IPS-15b (cell line): ENCODE measurements around the gene TBATA.
"Not testable (repeated sequence)": the region's sequence is repeated elsewhere in the genome, so short reads cannot be mapped to it uniquely, and the experiment has no call there.

Source experiments
- H3K27me3 ChIP-seq: one replicate; pipeline ENCODE4 v1.6.1; 2013; ENCODE audit warnings: low read length; ENCODE audit not compliant: control insufficient read depth, insufficient read depth
- H3K36me3 ChIP-seq: one replicate; pipeline ENCODE4 v1.6.1; 2013; ENCODE audit warnings: low read length; ENCODE audit not compliant: control insufficient read depth, insufficient read depth
- H3K4me1 ChIP-seq: one replicate; pipeline ENCODE4 v1.6.1; 2013; ENCODE audit warnings: mild to moderate bottlenecking, low read length; ENCODE audit not compliant: control insufficient read depth, insufficient read depth
- H3K4me3 ChIP-seq: one replicate; pipeline ENCODE4 v1.5.1; 2013; ENCODE audit warnings: low read depth, low read length
- H3K9ac ChIP-seq: one replicate; pipeline ENCODE4 v1.6.1; 2013; ENCODE audit warnings: low read depth, mild to moderate bottlenecking, low read length
- H3K9me3 ChIP-seq: one replicate; pipeline ENCODE4 v1.6.1; 2013; ENCODE audit warnings: mild to moderate bottlenecking, low read length; ENCODE audit not compliant: control insufficient read depth, insufficient read depth

Gene TBATA

DNA sequence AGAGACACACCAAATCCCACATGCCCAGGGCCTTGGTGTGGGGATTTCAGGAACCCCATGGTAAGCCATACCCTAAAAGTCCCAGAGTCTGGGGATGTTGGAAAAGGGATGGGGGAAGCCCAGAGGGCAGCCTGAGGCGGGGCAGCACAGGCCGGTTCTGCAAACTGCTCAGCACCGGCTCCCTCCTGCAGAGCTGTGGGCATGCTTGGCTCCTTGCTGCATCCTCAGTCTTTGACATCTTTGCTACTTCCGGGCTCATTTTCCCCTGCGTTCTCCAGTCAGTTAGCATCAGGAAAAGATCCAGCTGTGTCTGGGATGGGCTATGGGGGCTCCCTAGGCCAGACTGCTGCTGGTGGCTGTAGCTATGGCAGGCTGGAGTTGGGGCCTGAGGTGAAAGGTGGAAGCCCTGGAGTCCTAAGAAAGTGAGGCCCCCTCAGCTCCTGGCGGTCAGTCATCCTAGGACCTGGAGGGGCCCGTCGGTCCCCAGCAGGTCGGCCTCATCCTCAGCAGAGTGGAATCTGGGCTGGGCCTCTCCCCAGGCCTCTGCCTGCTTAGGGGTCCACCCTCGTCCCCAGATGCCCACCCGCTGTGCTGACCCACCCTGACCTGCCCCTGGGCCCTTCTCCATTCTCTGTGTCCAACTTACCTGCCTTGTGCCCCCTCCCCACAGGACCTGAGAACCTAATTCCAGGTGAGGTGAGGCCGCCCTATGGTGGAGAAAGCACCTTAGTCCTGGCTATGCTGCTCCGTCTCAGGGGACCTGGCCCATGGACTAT, 9.3 kb downstream of the TBATA start:
- Histone ChIP-seq H3K9ac (no peak overlapping the region), H3K4me3 (no peak overlapping the region), H3K27me3 (no peaks in the 10 kb centered on the region), H3K9me3 (no peaks in the 10 kb centered on the region), H3K4me1 (no peaks in the 10 kb centered on the region), H3K36me3 (no peaks in the 10 kb centered on the region)

GRCh38 chr10:70774810-70775678, 10.1 kb downstream of the TBATA start:
- Histone ChIP-seq H3K4me1 (no peaks in the 10 kb centered on the region), H3K27me3 (no peaks in the 10 kb centered on the region), H3K9ac (no peak overlapping the region)

GRCh38 chr10:70773965-70774809, 11.0 kb downstream of the TBATA start:
- Histone ChIP-seq H3K9me3 (no peaks in the 10 kb centered on the region), H3K4me1 (no peaks in the 10 kb centered on the region), H3K9ac (no peak overlapping the region), H3K27me3 (no peaks in the 10 kb centered on the region), H3K36me3 (no peaks in the 10 kb centered on the region), H3K4me3 (no peak overlapping the region)

More at GRCh38 chr10:70774810-70775678, 10.1 kb downstream of the TBATA start:
- Histone ChIP-seq H3K4me3 (no peak overlapping the region), H3K9me3 (no peaks in the 10 kb centered on the region), H3K36me3 (no peaks in the 10 kb centered on the region)

DNA sequence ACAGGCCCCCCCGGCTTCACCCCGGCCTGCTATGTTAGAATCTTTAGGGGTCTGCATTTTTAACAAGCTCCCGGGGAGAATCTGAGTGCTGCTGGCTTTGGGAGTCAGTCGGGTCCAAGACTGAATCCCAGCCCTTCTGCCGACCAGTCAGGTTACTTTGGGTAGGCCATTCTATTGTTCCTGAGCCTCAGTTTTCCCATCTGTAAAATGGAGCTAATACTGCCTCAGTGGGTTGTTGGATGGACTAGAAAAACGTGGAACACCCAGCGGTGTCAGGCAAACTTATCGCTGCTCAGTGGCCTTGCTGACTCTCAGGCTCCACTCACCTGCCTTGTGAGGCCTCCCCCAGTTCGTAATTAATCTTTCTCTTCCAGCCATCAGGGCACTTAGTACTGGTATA, 11.7 kb downstream of the TBATA start:
- Histone ChIP-seq H3K36me3 (no peaks in the 10 kb centered on the region), H3K27me3 (no peaks in the 10 kb centered on the region), H3K9me3 (no peaks in the 10 kb centered on the region), H3K9ac (no peak overlapping the region), H3K4me1 (no peaks in the 10 kb centered on the region), H3K4me3 (no peak overlapping the region)

- H3K4me1 ChIP-seq = no peaks in the 10 kb centered on the region
- H3K4me3 ChIP-seq = no peak overlapping the region
- H3K9ac ChIP-seq = no peak overlapping the region
- no peaks in the 10 kb centered on the region for H3K36me3 ChIP-seq
- H3K27me3 ChIP-seq = no peaks in the 10 kb centered on the region
- H3K9me3 ChIP-seq = no peaks in the 10 kb centered on the region
Measured at GRCh38 chr10:70772627-70773026, 12.6 kb downstream of the TBATA start.

DNA sequence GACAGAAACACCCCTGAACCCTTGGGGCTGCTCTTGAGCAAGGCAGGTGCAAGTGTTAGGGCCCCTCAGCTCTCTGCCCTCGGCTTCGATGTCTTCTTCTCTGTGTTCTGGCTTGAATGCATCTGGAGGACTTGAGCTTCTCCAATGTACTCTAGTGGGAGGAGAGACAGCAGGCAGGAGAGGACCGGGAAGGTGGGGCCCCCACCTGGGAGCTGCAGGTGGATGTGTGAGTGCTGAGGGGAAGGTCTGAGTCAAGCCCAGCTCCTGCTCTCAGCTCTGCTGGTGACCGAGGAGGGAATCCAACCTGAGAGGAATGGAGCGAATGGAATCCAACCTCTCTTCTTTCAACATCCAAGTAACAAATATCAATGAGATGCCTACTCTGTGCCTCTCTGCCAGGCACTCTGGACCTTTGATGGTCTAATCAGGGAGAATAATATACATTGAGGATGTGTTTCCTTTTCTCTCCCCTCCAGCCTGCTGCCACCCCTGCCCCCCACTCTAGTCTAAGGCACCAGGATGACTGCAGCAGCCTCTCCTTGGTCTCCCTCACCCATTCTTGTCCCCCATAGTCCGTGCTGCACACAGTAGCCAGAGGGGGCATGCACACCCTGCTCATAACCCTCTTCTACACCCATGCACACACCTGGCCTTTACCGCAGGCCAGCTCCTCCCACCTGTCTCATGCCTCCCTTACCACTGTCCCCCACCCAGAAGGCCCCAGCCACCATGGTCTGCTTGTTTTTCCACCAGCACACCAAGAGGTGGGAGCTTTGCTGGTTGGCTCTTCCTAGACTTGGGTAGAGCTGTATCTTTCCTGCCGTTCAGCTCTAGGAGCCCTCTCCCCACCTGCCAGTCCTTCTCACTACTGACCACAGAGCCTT, 13.6 kb downstream of the TBATA start:
- Histone ChIP-seq H3K36me3 (no peaks in the 10 kb centered on the region), H3K9ac (no peak overlapping the region), H3K27me3 (no peaks in the 10 kb centered on the region), H3K4me1 (no peaks in the 10 kb centered on the region), H3K9me3 (no peaks in the 10 kb centered on the region), H3K4me3 (no peak overlapping the region)

DNA sequence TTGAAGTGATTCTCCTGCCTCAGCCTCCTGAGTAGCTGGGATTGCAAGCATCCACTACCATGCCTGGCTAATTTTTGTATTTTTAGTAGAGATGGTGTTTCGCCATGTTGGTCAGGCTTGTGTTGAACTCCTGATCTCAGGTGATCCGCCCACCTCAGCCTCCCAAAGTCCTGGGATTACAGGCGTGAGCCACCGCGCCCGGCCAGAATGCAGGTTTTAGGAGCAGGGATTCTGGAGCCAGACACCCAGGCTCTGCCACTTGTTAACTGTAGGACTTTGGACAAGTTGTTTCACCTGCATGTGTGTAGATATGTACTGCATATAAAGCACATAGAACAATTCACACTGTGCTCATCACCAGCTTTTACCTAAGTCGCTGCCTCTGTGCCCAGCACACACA, 14.7 kb downstream of the TBATA start:
- not testable (repeated sequence) for H3K4me3 ChIP-seq, H3K9ac ChIP-seq, H3K4me1 ChIP-seq, H3K9me3 ChIP-seq, H3K36me3 ChIP-seq, H3K27me3 ChIP-seq

- H3K9me3 ChIP-seq = peaks cover 10% of the 10 kb centered on the region
- H3K4me1 ChIP-seq = no peaks in the 10 kb centered on the region
- H3K36me3 ChIP-seq = no peaks in the 10 kb centered on the region
- H3K4me3 ChIP-seq = no peak overlapping the region
- no peak overlapping the region for H3K9ac ChIP-seq
- no peaks in the 10 kb centered on the region for H3K27me3 ChIP-seq
Measured at GRCh38 chr10:70770001-70770400, 15.2 kb downstream of the TBATA start.

DNA sequence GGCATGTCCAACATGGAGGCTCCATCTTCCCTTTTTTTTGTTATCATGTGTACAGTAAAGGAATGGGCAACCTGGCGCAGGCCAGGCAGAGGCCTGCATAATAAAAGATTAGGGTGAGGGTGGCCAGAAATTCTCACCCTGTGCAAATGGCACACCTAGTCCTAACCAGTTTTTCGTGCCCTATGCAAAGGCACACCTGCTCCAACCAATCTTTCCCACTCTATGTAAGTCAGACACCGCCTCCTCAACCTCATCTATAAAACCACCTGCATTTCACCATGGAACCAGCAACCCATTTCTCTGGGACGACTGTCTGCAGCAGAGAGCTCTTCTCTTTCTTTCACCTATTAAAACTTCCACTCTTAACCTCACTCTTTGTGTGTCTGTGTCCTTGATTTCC, 16.1 kb downstream of the TBATA start:
- no peak overlapping the region for H3K4me3 ChIP-seq
- H3K36me3 ChIP-seq = no peaks in the 10 kb centered on the region
- H3K9me3 ChIP-seq = peaks cover 10% of the 10 kb centered on the region
- no peaks in the 10 kb centered on the region for H3K4me1 ChIP-seq
- no peak overlapping the region for H3K9ac ChIP-seq
- H3K27me3 ChIP-seq = no peaks in the 10 kb centered on the region

GRCh38 chr10:70768026-70768685, 17.0 kb downstream of the TBATA start:
- not testable (repeated sequence) for H3K4me3 ChIP-seq, H3K36me3 ChIP-seq, H3K27me3 ChIP-seq, H3K9ac ChIP-seq, H3K4me1 ChIP-seq
- H3K9me3 ChIP-seq = peaks cover 10% of the 10 kb centered on the region
